Umbilical cord (tissue), 2 donors: ENCODE results near the gene GAPT. TPM values are rescaled to one million over a fixed set of nuclear protein-coding genes. Genes with fewer than 3 reads are reported as not detected.
A peak's percentile ranks its signal among the peaks of the same experiment; 100 is the strongest.

Source experiments
- DNase-seq: peaks from one replicate; pipeline ENCODE4 v3.0.0-alpha.2; 2015; ENCODE audit warnings: low spot score
- total RNA-seq: library from RNA; depleted of rRNA; stranded (reverse); fragments of >200 nt; gene quantifications from one replicate; pipeline ENCODE4 v1.2.3, GENCODE V29; 2014; ENCODE audit warnings: low replicate concordance; ENCODE audit not compliant: insufficient read depth

GAPT gene
- total RNA-seq = 11.8 TPM

DNA sequence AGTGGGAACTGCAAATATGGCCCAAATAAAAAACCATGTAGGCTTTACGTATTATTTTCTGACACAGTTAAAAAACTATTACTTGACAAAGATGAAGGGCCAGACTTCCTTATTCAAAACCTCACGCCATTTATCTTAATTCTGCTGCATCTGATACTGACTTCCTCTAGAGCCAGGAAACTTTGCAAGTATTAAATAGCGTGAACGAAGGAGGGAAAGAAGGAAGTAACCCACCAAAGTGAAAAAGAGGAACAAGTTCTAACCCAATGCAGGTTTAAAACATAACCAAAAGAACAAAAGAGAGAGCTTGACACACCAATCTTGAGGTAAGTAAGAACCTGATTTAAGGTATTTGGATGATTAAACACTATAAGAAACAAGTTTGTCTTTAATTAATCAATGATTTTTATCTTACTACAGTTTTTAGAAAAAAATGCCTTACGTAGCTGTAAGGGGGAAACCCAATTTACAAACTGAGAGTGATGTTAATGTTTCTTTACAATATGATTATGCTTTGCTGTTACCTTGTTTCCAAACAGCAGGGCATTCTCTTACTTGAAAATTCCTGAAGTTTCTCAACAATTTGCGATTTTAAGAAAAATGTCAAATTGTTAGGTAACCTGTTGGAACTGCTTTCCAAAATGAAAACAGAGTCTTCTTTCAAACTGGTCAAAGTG lies at the start of gene GAPT:
Gene GAPT, plus strand, starts transcription at position 220 of the 677 bp plus-strand sequence. CDS start 3,102 bp downstream, outside the sequence.
- DNase-seq = no peak

DNA sequence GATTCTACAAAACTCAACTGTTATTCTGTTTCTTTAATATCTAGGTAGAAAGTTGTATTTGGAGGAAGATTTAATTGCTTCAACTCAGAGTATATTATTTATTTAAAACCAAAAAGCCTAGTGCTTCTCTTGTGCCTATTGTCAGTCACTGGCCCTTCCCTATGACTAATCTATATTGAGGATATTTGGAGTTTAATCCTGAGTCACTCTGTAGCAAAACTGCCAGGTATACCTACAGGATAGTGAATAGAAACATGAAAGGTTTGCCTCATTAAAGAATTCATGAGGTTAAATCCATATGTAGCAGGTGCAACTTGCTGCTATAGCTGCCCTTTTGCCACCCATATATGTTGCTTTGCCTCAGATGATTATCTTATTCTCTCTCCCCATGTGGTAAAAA lies 46.4 kb upstream of the GAPT start:
- no peak for DNase-seq

DNA sequence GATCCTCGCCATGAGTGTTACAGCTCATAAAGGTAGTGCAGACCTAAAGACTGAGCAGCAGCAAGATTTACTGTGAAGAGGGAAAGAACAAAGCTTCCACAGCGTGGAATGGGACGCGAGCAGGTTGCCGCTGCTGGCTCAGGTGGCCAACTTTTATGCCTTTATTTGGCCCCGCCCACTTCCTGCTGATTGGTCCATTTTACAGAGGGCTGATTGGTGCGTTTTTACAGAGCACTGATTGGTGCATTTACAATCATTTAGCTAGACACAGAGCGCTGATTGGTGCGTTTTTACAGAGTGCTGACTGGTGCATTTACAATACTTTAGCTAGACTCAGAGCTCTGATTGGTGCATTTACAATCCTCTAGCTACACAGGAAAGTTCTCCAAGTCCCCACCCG lies 45.2 kb upstream of the GAPT start:
- DNase-seq = no peak

- no peak for DNase-seq
Observed at GRCh38 chr5:58447226-58447625, 44.0 kb upstream of the GAPT start.

- peak; percentile 26 for DNase-seq
Observed at GRCh38 chr5:58450018-58450417, 41.2 kb upstream of the GAPT start.

- DNase-seq = no peak
Observed at GRCh38 chr5:58450811-58451629, 40.2 kb upstream of the GAPT start.

DNA sequence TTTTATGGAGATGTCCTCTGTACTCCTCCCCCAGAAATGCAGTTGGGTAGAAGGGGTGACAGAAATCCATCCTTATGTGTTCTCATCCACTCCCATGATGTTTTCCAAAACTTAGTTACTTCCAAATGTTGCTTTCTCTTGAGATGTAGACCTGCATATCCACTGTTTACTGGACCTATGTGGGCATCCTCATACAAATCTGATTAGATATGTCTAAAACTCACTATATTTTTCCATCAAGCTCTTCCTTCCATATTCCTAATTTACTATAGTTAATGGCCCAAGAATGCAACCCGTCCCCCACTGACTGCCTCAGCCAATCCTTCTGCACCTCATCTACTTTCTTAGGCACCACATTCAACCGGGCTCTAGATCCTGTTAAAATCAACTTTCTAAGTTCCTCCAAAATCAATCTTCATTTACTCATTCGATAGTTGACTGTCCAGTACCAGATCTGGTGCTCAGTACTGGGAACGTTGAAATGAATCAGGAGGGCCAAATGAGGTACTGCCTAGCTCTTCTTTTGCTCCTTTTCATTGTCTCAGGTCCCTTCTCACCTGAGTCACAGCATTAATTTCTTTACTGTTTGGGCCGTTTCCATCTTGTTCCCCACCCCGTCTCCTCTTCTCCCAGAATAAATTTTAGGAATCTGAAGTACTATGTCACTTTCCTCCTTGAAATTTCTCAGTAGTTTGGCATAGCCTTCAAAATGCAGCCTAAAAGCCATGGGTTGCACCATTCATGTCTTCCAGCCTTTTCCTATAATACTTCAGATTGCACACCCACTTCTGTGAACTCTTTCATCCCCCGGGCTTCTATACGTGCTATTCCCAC lies 39.3 kb upstream of the GAPT start:
- DNase-seq = no peak

- no peak for DNase-seq
Observed at GRCh38 chr5:58452566-58453258, 38.5 kb upstream of the GAPT start.

- no peak for DNase-seq
Observed at GRCh38 chr5:58453306-58453705, 37.9 kb upstream of the GAPT start.

- DNase-seq = no peak
Observed at GRCh38 chr5:58454025-58454424, 37.2 kb upstream of the GAPT start.

DNA sequence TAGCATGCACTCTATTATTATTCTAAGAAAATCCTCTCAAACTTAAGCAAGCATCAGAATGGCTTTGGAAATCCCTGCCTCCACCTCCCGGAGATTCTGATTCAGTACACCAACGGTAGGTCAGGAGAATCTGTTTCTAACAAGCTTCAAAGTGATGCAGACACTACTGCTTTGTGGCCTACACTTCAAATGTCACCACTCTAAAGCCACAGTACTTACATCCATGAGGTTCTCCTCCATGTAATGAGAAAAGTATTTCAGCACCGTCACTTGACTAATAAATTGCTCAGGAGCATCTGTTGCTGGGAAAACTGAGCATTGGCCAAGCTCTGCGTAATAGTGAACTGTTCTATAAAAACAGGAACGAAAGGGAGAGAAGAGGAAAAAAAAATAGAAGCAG lies 36.2 kb upstream of the GAPT start:
- DNase-seq = no peak

DNA sequence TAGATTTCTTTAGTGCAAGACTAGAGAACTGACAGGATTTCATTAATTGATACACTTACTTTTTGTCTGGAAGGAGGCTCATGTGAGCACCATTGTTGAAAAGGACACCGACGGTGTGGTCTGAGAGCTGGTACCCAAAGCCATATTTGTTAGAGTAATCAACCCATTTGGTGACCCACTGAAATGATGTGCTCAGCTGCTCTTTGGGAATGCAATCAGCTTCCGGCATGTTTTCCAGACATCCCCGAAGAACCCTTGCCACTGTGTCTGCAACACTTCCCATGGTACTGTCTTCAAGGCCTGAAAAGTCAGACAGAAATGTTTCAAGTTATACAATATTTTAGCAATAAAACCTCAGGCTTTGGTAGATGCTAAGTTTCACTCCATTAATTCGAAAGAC lies 35.8 kb upstream of the GAPT start:
- no peak for DNase-seq

GRCh38 chr5:58456026-58456425 lies 35.2 kb upstream of the GAPT start:
- no peak for DNase-seq

DNA sequence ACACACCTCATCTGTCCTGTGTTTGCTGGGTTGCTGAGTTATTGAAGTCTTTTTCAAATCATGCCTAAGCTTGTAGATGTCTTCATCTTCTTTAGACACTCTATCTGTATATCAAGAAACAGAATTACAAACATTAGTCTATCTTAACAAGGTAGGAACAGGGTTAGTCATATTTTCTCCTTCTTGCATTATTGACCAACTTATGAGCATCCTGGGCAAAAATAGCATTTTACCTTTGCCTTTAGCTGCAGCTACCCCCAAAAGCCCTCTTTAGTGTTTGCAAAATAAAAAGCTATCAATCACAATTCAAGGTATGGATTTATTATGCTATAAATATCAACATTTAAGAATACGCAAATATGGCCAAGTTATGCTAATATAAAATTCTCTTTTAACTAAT lies 34.7 kb upstream of the GAPT start:
- DNase-seq = no peak

GRCh38 chr5:58457050-58457449 lies 34.2 kb upstream of the GAPT start:
- no peak for DNase-seq

- DNase-seq = peak; percentile 14
Observed at GRCh38 chr5:58458141-58458742, 33.0 kb upstream of the GAPT start.

DNA sequence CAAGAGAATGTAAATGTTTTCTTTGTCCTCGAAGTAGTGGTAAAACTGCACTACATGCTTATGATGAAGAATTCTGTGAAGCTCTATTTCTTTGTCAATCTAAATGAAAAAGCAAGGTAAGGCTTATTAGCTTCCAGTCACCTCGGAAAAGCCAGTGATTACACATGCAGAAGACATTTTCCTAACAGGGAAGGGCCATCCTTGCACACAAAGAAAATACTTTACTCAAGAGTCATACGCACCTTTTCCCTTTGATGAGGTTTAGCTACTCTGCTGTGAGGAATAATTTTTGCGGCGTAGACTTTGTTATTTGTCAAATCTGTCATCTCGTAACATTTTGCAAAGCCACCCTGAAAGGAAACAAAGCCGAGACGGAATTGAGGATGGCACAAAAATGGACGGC lies 32.5 kb upstream of the GAPT start:
- DNase-seq = no peak

DNA sequence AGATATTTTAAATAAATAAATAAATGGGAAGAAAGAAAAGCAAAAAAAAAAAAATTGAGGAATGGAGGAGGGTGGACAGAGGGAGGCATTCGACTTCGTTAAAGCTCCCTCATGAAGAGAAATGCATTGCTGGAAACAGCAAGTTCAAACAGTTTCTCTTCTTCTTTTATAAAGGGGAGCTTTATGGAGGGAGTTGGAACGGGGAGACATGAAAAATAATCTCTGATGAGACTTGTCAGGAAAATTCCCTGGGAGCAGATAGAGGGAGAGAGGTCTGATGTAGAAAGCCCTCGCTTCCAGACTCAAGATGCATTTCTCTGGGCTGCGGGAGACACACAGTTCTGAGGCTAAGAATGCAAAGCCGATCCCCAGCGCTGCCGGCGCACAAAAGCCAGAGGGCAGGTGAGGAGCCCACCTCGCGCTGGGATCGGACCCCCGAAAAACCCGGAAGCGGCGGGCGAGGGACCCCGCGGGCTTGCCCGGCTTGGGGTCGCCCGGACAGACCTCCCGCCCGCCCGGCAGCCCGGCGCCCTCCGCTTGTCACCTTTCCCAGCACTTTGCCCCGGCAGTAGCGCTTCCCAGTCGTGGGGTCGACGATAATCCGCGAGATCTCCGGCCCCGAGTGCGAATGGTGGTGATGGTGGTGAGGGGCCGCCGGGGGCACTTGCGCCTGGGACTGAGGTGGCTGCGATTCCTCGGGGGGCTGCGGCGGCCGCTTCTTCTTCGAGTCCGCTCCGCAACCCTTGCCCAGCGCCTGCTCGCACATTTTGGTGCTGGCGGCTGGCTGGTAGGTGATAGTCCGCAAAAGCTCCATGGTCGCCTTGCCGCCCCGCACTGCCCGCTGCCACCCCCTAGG lies 31.9 kb upstream of the GAPT start:
- peak; percentile 70 for DNase-seq

- peak; percentile 96 for DNase-seq
Observed at GRCh38 chr5:58460002-58460731, 31.1 kb upstream of the GAPT start, which contains the start of gene PLK2. Gene PLK2 (minus strand): TSS chr5:58460086. CDS start chr5:58459959, 127 bp downstream.
